ENCODE measurements around the gene GPR15.

Gene GPR15

GRCh38 chr3:98530676-98531075 is 1.1 kb upstream of the GPR15 start:
- no peak for DNase-seq (ENCODE audit: low read depth)

GRCh38 chr3:98532275-98532637 is 478 bp downstream of the GPR15 start:
- DNase-seq (ENCODE audit: low read depth) = no peak

DNA sequence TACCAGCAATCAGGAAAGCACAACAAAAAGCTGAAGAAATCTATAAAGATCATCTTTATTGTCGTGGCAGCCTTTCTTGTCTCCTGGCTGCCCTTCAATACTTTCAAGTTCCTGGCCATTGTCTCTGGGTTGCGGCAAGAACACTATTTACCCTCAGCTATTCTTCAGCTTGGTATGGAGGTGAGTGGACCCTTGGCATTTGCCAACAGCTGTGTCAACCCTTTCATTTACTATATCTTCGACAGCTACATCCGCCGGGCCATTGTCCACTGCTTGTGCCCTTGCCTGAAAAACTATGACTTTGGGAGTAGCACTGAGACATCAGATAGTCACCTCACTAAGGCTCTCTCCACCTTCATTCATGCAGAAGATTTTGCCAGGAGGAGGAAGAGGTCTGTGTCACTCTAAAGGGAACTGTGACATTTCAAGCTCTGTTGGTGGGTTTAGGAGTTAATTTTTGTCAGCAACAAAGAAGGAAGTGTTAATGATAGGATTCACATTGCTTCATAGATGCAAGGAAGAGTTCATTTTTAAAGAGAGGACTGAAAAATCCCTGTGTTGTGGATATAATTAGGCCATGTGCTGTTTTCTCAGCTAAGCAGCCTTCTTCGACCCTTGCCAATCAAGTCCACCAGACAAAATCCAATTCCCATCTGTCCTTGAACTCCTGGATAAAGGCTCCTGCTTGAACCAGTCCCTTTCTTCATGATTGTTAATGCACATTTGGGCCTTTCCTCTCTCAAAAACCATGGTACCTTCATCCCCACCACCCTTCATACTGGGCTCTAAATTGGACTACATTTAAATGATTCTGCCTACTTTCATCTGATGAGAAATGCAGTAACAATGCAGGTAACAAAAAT is 1.2 kb downstream of the GPR15 start:
- DNase-seq (ENCODE audit: low read depth) = no peak

- DNase-seq (ENCODE audit: low read depth) = no peak
Measured at GRCh38 chr3:98534168-98534567, 2.4 kb downstream of the GPR15 start.

DNA sequence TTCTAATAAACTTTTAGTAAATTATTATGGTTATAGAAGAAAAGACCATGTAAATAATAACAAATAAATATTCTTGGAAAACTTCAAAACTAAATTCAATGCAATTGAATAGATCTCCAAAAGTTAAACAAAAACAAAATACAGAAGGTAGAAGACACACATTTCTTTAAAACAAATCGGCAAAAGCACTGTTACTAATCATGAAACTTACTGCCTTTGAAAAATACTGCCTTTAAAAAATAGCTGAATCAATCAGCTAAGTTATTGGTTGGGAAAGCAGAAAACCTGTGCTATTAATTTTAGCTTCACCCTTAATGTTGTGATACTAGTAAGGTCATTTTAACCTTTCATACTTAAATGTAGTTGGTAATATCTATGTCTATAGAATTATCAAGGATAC is 3.0 kb downstream of the GPR15 start:
- no peak for DNase-seq (ENCODE audit: low read depth)

GRCh38 chr3:98536456-98537017 is 4.8 kb downstream of the GPR15 start:
- no peak for DNase-seq (ENCODE audit: low read depth)

DNA sequence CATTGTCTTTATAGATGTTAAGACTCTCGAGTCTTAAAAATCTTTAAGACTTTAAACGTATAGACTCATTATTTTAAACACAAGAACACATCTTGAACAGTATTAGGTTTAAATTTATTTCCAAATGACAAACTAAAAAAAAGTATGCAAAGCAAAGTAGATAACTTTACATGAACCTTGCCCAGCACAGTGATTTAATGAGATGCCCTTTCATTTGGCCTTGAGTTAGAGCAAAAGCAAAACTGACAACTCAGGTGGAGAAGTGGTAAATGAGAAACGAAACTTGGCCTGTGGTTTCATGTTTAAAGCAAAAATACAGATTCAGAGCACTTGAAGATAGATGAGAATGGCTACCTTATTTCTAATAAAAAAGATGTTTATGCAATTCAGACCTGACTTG is 8.6 kb downstream of the GPR15 start:
- DNase-seq (ENCODE audit: low read depth) = no peak

- no peak for DNase-seq (ENCODE audit: low read depth)
Measured at GRCh38 chr3:98541695-98542094, 9.9 kb downstream of the GPR15 start.

DNA sequence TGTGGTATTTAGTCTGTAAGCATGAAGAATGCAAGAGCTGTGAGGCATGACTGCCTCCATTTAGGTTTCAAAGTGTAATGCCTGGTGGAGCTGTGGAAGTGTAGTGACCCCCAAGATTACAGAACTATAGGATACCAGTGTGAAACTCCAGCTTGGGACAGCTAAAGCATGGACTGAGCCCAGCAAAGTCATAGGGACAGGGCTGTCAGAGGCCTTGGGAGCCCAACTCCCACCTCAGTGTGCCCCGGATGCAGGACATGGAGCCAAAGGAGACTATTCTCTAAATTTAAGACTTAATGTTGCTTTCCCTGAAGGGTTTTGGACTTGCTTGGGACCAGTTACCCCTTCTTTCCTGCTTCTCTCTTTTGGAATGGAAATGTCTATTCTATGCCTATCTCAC is 10.8 kb downstream of the GPR15 start:
- no peak for DNase-seq (ENCODE audit: low read depth)

DNA sequence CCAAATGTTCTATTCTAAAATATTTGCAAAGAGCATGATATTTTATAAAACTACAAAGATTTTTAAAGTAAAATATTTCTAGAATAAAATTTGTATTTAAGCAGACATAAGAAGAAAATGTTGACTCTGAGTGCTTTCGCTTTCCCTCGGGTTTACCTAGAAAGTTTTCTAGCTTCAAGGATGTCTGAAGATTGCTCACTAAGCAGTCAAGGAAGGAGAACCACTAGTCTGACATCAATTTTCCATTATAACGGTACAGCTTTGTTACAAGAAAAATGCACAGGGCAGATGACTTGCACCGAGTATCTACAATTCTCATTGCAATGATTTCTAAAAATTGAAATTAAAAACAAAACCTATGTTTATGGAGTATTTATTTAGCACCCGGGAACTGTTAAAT is 14.2 kb downstream of the GPR15 start:
- no peak for DNase-seq (ENCODE audit: low read depth)

DNA sequence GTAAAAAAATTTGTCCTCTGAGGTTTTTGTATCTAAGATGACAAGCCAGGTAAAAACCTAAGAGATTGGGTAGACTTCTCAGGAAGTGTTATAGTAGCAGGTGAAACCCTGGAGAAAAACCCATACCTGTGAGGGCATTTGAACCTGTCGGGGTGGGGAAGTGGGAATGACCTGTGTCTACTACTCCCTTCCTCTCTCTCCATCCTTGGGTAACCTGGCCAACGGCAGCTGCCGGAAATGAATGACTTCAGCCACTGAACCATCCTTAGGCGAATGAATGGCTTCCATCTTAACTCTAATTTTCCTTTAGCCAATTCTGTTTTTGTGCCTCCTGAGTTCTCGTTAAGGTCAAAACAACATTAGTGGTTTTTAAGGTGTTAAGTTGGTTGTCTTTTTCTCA is 16.8 kb downstream of the GPR15 start:
- no peak for DNase-seq (ENCODE audit: low read depth)

- DNase-seq (ENCODE audit: low read depth) = no peak
Measured at GRCh38 chr3:98550833-98551232, 19.1 kb downstream of the GPR15 start.

GRCh38 chr3:98551236-98551635 is 19.5 kb downstream of the GPR15 start:
- no peak for DNase-seq (ENCODE audit: low read depth)

GRCh38 chr3:98551754-98552153 is 20.0 kb downstream of the GPR15 start:
- DNase-seq (ENCODE audit: low read depth) = no peak

- DNase-seq (ENCODE audit: low read depth) = no peak
Measured at GRCh38 chr3:98552232-98553020, 20.6 kb downstream of the GPR15 start.

GRCh38 chr3:98553021-98553563 is 21.3 kb downstream of the GPR15 start:
- no peak for DNase-seq (ENCODE audit: low read depth)

DNA sequence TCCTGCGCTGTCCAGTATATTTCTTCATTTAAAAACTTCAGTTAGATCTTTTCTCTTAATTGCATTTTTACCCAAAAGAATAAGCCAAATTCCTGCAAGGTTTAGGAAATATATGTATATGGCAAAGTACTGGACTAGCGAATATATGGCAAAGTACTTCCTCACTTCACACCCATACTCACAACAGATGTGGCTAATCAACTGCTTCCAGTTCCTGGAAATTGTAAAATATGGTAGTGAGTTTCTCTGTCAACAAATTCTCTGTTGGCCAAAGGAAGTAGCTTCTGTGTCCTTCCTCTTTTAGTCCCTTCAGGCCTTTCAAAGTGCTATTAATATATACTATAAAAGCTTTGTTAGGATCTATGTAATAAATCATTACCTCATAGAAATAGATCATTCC is 22.0 kb downstream of the GPR15 start:
- no peak for DNase-seq (ENCODE audit: low read depth)

DNA sequence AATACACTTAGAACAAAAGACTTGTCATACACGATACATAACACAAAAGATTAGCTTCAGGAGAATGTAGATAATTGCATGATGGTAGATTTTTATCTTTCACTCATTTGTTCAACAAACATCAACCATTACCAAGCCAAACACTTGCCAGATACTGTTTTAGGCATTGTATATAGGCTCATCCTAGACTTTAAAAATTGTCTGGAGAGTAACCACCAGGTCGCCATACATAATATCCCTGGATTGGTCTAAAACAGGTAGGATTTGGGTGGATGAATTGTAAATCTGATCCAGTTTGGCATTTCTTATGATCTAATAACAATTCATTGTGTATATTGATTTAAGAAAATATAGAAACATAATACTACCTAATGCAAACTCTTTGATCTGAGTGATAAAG is 22.8 kb downstream of the GPR15 start:
- no peak for DNase-seq (ENCODE audit: low read depth)

GRCh38 chr3:98555025-98555379 is 23.2 kb downstream of the GPR15 start:
- DNase-seq (ENCODE audit: low read depth) = no peak

DNA sequence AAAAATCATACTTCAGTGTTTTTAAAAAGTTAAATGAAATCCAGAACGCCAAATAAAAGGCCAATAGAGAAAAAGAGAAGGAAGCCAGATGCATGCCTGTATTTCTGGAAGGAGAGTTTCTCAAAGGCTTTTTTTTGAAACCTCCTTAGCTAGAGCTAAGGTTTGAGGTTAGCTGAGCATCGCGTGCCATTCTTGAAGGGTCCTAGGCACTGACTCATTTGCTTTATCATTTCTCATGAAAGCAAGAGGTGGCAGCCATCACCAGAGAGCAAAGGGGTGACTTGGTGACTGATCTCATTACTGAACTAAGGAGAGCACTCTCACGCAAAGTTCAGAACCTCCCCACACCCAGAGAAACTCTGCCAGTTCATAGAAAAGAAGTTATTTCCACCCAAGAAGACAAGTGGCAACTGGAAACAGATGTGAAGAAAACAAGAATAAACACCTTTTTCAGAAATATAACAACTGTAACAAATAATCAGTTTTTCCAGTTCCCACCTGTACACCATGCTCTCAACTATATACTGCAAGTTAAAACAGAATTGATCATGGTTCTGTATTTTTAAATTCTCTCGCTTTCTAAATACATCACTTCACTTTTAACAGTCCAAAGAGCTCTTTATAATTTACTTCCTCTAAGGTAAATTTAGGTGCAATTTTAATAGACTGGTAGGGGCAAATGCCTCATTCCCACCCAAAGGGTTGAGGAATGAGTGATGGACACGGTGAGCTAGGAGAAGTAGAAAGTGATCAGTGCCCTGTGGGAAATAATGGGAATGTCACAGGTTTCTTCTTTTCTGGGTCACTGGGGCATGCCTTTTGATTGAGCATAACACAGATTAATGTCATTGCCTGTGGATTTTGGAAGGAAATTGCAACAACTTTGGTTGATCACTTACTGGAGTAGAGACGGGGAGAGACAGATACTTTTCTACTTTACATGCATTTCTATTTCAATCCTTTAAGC is 24.7 kb downstream of the GPR15 start:
- peak; percentile 55 for DNase-seq (ENCODE audit: low read depth)

GRCh38 chr3:98557324-98558010 is 25.7 kb downstream of the GPR15 start:
- DNase-seq (ENCODE audit: low read depth) = no peak
